TTC549 (cell line): ENCODE measurements around the gene SLC41A3.

ENCODE experiments used
- FAIRE-seq: peaks from 2 replicates; lab custom pipeline; 2012; peaks lifted over from hg19 to GRCh38; lab: Jason Lieb, UNC

The SLC41A3 gene

DNA sequence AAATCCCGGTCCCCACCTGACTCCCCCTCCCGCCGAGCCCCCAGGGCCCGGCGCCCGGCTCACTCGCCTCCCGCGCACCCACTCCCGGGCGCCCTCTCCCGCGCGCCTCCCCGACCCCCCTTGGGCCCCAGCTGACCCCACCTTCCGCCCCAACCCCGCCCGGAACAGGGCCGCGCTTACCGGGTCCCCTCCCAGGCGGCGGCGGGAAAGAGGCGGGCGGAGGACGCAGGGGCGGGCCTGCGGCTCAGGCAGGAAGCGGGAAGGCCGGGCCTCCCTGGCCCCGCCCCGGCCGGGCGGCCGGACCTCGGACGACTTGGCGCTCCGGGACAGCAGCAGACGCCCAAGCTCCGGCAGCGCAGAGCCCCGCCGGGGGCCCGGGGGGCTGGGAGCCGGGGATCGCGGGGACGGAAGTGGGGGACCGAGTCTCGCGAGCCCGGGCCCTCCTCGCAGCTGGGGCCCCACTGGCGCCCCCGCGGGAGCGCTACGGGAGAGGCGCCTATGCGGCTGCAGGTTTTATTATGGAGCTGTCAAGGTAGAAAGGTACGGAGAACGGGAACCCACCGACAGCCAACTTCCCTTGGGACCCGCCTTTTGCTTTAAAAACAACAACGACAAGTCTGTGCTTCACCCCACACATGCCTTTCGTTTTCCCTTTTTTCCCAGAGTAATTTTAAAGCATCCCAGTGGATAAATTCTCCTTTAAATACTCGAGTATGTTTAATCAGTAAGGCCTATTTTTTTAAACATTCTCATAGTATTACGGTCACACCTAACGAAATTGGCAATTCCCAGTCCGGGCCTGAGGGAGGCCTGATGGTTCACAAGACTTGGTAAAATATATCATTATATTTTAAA is at the start of gene SLC41A3:
Gene SLC41A3 (minus strand): TSS at position 212 of the 855 bp plus-strand sequence. CDS start 15,905 bp downstream, outside the sequence.
- no peak for FAIRE-seq

DNA sequence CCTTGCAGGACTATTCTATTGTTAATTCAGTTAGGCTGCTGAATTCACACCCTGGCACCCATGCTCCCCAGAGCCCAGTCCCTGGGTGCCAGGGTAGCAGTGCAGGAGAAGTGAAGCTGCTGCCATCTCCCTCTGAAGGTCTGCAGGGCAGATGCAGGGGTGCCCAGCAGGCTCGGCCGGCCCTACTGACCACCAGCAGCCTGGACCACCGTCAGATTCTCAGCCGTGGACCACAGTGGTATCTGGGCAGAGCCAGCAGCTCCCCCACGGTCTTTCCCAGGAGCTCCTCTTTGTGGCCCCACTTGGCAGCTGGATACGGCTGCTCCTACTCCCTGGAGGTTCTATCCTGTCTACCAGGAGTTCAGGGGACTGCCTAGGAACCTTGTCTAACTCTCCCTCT is 49.7 kb upstream of the SLC41A3 start:
- no peak for FAIRE-seq

DNA sequence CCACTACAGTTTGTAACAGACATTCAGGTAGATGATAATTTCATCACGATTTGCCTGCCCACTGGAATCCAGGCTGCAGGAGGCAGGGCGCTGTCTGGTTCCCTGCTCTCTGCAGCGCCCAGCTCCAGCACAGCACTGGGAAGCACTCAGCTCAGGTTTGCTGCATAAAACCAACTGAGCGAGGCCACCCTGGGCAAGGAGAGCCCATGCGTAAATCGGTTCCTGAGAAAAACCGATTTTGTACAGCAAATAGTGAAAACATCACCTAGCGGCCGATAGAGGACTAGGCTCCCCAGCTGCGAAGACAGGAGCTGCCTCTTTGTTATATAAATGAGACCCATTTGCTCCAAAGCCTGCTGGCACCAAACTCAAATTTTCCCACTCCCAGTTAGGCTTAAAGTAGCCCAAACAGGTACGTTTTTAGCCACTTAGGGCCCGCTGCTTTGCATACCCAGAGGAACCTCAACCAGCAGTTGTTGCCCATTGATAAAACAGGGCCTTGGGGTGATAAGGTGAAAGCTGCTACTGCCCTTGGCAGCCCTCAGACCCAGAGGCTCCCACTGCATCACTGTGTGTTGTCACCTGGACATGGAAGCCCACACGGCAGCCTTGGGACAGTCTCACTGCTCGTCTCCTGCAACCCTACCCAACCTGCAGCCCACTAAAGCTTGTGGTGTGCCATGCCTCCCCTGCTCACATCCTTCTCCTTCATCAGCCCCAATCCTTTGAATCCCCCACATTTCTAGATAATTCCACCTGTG is 49.0 kb upstream of the SLC41A3 start:
- no peak for FAIRE-seq

DNA sequence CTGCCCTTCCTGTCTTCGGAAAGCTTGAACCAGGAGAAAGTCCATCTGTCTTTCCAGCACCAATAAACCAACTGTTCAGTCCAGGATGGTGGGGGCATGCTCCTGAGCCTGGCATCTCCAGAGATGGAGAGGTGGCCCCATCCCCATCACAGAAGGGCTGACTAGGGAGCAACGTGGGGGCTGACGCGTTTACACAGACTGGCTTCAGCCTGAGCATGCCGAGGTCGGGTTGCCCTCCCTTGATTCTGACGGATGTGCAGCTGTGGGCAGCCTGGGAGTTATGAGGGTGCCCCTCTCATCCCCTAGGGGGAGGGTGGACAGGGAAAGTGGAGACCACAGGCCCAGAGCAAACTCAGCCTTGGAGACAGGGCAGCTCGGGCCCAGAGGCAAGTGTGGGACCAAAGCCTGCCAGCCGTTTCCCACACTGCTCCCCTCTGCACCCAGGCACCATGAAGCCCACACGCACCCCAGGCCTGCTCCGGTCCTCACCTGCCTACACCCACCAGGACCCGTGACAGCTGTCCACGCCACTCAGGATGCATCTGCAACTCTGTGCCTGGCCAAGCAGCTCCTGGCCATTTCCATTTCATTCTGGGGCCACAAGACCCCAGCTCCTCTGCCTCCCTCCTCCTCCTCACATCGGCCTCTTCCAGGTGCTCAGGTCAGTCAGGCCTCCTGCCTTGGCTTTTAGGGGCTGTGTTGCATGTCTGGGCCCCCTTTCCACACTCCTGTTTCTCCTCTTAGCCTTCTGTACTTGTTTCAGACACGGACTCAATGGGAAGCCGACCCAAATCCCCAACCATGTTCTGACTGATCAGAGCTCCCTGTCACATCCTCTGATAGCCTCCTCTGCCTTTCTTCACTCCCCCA is 48.2 kb upstream of the SLC41A3 start:
- no peak for FAIRE-seq

DNA sequence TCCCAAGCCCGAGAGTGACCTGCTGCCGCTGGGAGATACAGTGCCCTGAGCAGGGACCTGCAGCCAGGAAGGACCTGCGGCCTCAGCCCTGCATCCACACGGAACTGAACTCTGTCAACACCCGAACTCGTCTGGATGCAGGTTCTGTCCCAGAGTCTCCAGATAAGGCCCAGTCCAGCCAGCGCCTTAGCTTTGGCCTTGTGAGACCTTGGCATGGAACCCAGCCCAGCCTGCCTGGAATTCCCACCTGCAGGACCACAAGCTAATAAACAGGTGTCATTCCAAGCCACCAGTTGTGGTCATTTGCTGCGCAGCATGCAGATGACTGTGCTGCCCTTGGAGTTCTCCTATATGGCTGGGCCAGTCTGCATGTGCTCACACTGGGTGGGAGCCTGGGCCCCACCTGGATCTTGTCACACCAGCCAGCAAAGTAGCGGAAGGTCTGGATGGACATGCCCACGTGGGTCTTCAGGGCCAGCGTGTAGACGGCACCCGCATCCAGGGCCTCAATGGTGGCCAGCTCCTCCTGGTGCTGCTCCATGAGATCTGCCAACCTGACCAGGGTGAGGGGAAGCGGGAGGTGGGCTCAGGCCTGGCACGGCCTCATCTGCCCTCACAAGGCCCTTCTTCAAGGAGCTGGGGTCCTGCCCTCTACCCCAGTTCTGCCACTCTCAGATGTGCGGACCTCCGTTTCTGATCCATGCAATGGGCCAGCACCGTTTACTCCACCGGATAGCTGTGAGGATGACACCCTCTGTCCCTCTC is 47.2 kb upstream of the SLC41A3 start:
- no peak for FAIRE-seq

DNA sequence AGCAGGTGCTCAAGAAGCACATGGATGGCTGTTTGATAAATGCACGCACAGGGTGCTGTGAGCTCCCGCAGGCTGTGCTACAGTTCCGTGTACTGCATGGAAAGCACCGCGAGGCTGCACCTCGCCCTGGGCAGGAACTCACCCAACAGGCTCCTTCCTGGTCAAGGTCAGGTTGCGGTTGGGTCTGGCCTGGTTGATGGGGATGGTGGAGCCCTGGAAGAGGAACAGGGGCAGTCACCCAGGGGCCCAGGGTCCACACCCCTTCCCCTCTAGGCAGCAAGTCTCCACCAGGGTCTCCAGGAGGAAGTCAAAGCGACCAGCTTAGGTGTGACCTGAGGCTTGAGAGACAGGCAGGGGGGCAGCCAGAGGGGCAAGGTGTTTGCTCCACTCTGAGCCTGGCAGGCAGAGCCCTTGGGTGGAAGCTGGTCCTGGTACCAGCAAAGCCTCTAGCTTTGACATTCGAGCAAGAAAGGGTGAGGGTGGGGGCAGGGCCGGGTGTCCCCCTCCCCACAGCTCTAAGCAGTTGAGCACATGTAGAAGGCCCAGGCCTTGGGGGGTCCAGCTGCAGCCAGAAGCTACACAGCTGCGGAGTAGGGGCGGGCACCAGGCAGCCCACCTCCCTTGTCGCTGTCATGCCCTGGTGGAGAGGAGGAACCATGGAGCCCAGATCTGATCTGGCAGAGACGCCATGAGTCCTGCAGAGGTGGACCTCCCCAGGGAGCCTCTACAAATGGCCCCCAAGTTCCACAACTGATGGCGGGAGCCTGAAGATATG is 46.3 kb upstream of the SLC41A3 start:
- no peak for FAIRE-seq

DNA sequence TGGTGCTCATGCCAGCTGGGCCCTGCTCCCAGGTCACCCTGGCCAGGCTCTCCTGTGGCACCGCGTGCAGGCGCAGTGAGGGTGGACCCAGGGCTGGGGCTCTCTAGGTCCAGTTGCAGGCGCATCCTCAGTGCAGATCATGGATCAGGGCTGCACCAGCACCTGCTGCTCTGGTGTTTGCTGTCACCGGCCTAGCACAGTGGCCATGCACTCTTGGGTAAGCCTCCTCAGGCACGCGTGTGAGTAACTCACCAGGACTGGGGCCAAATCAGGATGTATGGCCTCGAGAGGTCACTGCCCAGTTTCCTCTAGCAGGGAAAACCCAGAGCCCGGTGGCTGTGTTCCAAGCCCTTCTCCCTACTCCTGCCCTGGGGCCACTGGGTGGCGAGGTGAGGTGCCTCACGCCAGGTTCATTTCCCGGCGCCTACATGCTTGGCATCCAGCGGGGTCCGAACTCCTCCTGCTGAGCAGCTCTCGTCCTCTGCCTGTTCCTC is 45.5 kb upstream of the SLC41A3 start:
- no peak for FAIRE-seq

DNA sequence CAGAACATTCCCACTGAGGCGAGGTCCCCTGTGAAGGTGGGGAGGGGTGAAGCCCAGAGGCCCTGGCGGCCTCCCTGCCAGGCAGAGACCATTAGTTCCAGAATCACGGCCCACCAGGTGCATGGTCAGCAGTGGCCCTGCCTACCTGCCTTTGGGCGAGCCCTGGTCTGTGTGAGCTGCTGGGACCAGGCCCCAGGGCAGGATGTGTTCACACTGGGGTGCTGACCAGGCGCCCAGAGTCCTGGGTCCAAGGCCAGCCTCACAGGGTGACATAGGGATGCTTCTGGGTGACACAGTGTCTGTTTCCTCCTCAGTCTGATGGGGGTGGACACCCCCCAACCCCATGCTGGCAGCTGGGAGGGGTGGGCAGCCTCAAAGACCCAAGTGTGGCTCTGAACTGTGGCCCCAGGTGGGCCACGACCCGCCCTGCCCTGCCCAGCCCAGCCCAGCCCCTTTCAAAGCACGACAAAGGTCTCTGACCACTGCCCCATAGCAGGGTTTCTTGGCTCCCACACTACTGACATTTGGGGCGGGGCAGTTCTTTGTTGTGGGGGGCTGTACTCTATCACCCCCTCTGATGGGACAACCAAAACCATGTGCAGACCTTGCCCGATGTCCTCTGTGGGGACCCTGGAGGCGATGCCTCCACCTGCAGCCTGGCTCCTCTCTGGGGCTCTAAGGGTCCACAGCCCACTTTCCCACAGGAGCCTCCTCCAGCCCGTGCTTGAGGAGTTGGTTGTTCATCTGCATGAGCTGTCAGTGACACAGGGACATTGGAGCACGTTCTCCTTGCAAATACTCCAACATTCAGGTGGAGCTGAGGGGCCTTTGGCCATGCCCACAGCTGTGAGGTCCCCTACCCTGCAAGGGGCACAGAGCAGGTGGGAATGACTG is 44.8 kb upstream of the SLC41A3 start:
- FAIRE-seq = no peak

DNA sequence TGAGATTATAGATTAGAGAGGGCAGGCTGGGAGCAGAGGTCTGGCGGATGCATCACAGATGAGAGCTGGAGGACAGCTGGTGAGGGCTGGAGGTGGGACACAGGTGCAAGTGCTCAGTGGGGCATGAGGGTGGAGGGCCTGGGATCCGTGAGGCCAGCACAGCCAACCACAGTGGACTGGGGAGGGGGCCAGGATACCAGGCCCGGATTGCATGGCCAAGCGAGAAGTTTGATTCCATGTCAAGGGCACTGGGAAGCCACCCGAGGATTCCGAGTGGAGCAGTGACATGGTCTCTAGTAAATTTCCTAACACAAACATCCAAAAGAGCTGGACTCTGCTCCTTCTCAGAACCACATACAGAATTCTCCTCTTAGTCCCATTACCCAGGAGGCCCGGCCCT is 44.0 kb upstream of the SLC41A3 start:
- no peak for FAIRE-seq

DNA sequence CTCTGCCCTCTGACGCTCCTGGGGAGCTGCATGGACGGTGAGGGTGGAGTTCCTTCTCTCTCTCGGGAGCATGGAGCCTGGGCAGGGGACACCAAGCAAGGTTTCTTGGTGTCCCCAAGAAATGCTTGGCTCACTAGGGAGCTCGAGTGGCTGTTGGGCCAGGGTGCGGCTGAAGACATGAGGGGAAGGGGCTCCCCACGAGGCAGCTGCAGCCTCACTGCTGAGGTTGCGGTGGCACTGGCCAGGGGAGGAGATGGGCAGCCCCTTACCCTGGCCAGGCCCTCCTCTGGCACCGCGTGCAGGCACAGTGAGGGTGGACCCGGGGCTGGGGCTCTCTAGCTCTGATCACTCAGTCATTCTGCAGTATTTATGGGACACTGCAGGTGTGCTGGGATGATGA is 43.5 kb upstream of the SLC41A3 start:
- no peak for FAIRE-seq

DNA sequence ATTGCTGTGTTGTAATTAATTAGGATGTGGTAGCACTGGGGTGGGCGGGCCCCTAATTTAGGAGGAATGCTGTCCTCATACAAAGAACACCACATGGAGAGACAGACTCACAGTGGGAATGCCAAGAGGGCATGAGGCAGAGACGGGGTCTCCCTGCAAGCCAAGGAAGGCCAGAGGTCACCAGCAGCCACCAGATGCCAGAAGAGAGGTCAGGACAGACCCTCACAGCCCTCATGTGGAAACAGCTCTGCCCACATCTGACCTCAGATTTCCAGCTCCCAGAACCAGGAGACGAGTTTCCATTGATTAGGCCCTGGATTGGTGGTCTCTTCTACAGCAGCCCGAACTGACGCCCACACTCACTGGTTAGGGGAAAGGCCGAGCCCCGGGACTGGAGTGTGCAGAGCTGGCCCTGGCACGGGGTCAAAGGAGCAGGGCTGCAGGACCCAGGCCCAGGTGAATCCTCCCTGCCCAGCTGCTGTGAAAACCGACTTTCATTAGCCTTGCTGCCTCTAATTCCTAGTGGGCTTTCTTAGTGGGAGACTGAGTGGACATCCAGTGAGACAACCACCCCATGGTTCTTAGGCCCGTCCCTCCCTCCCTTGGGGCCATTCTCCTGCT is 43.0 kb upstream of the SLC41A3 start:
- FAIRE-seq = no peak

DNA sequence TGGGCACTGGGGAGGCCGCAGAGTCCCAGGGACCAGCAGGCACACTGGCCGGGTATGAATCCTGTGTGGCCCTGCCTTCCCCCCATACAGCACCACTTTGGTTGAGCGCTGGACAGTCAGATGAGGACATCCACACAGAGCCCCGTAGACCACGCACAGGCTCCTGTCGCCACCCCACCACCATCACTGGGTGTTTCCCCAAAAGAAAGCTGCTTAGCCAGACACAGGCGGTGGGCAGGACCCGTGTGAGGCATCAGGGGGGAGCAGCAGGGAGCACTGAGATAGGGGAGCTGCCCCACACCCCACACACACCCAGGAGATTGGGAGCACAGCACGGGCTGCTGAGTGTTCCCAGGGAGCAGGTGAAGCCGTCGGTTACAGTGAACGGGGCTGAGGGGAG is 42.4 kb upstream of the SLC41A3 start:
- FAIRE-seq = no peak

DNA sequence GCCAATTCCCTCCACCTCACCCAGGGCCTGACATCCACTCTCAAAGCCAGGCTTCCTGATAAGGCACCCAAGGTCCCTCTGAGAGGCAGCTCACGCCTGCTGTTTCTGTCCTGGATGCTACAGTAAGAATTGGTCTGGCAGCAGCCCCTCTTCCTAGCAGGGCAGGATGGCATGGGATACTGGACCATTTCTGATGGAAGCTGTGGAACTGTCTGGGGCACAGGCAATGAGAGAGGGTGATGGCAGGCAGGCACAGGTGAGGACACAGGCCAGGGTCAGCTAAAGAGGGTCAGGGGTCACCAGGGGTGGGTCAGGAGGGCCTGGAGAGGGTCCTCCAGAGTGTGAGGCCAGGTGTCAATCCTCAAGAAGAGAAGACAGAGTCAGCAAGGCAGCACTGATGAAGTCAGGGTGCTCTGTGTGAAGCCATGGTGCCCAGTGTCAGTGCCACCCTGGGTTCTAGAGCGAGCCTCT is 41.9 kb upstream of the SLC41A3 start:
- no peak for FAIRE-seq

DNA sequence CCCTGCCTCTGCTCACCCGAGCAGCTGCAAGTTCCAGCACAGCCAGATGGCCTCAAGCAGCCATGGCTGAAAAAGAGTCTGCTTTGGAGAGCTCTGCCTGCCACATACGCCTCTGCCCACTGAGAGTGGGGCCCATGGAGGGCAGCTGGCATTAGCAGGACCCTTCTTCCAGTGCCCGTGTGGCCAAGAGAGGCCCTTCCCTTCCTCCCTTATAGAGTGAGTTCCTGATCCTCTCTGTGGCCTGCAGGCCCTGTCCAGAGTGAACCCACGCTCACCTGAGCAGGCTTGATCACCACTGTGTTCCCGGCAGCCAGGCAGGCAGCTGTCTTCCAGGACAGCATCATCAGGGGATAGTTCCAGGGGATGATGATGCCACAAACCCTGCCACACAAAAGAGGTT is 41.4 kb upstream of the SLC41A3 start:
- FAIRE-seq = no peak

DNA sequence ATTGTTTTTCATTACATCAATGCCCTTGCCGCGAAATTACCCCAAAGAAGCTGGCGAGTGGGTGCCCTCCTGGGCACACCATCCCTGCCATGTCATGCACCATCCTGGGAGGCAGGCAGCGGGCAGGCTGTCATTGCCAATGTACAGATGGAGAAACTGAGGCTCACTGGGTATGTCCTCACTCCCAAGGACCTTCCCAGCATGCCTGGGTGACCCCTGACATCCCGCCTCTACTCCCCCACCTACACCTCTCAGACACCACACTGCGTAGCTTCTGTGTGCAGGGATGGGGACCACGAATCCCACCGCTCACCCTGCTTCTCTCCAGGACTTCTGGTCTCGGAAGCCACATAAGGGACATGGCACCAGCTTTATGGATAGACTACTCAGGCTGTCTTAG is 41.0 kb upstream of the SLC41A3 start:
- FAIRE-seq = no peak

DNA sequence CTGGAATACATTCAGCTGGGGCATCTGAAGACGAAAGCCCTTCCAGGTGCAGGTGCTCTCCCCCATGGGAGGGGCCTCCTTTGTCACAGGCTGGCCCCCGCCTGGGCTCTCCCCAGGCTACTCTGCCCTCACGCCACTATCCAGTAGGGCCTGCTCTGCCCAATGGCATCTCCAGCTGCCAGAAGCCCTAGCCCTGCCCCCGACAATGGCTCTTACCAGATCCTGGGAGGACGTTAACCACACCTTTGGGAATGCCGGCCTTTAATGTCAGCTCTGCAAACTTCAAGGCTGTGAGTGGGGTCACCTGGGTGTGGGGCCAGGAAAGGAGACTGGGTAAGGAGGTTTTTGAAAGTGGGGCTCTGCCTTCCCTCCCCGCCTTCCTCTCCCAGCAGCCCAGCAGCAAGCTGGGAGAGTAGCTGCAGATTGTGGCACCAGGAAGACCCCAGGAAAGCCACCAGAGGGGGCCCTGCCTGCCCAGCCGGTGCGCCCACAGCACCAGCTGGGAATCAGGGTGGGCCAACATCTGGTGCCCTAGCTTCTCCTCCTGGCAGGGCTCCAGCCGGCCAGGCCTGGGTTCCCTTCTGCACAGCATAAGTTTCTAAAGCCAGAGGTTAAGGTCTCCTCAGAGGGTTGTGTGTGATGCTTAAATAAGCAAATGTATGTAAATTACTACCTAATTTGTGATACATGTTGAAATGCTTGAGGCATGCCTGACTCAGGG is 40.4 kb upstream of the SLC41A3 start:
- FAIRE-seq = no peak

DNA sequence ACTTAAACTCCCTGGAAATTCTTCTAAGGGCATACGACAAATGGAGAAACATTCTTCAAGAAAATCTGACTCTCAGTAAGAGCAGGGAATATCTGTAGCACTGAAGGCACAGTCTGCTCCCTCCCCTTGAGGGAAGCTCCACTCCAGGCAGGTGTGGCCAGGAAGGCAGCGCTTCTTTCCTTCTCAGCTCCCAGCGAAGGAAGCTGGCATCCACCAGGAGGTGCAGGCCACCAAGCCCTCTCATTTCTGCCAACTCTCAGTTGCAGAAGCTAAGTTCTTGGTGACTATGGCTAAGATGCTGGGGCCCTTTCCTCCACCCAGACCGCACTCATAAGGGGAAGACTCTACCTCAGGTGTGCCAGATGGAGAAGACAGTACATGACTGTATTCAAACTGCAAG is 37.7 kb upstream of the SLC41A3 start:
- FAIRE-seq = no peak

DNA sequence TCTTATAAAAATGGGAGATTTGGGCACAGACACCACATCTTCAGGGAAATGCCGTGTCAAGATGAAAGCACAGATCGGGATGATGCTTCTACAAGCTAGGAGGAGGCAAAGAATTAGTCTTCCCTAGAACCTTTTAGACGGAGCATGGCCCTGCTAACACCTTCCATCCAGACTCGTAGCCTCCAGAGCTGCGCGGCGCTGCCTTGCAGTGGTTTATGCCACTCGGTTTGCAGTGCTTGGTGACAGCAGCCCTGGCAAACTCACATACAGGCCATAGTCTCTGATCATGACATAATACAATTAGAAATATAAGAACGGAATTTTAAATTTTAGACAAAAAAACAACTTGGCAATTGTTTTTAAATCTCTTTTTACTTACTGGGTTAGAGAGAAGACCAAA is 37.1 kb upstream of the SLC41A3 start:
- no peak for FAIRE-seq

DNA sequence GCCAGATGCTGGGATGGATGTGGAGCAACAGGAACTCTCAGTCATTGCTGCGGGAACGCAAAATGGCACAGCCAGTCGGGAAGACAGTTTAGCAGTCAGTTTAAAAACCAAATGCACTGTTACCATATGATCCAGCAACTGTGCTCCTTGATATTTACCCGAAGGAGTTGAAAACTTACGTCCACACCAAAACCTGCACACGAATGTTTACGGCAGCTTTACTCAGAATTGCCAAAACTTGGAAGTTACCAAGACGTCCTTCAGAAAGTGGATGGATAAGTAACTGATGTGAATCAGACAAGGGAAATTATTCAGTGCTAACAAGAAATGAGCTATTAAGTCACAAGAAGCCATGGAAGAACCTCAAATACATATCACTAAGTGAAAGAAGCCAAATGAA is 36.1 kb upstream of the SLC41A3 start:
- no peak for FAIRE-seq
